Nephron progenitor cell (in vitro differentiated cells): ENCODE results near the gene KCTD20.

Experiments used
- DNase-seq: peaks from one replicate; pipeline ENCODE4 v3.0.0; 2021
- H3K27ac Mint-ChIP-seq: 2 replicates; pipeline ENCODE4 v1.8.0; 2021; ENCODE audit warnings: mild to moderate bottlenecking, moderate library complexity, mixed read lengths
- H3K27me3 Mint-ChIP-seq: 2 replicates; pipeline ENCODE4 v1.8.0; 2021; ENCODE audit warnings: mild to moderate bottlenecking, low read depth, mixed read lengths; ENCODE audit not compliant: poor library complexity
- H3K36me3 Mint-ChIP-seq: 2 replicates; pipeline ENCODE4 v1.8.0; 2021; ENCODE audit warnings: low read depth, mixed read lengths
- H3K4me1 Mint-ChIP-seq: 2 replicates; pipeline ENCODE4 v1.8.0; 2021; ENCODE audit warnings: mixed read lengths
- H3K4me3 Mint-ChIP-seq: 2 replicates; pipeline ENCODE4 v1.8.0; 2021; ENCODE audit warnings: mild to moderate bottlenecking, moderate library complexity, mixed read lengths
- H3K9me3 Mint-ChIP-seq: 2 replicates; pipeline ENCODE4 v1.8.0; 2021; ENCODE audit warnings: mild to moderate bottlenecking, moderate library complexity, mixed read lengths
- TF ChIP-seq, protein P1 (sequence below): fragments of 200-600 bp; sonication (generic); IDR thresholded peaks from 2 replicates; pipeline ENCODE4 v1.5.0; 2021; ENCODE audit warnings: antibody characterized with exemption

Gene KCTD20

DNA sequence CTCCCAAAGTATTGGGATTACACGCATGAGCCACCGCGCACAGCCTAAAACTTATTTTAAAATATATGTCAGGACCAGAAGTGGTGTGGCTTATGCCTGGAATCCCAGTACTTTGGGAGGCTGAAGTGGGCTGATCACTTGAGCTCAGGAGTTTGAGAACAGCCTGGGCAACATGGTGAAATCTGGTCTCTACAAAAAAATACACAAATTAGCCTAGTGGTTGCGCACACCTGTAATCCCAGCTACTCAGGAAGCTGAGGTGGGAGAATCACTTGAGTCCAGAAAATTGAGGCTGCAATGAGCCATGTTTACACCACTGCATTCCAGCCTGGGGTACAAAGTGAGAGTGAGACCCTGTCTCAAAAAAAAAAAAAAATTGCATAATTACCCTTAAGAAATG, 13.9 kb upstream of the KCTD20 start:
- no peak for DNase-seq
- H3K4me1 Mint-ChIP-seq = peaks cover 10% of the 10 kb centered on the region
- no peaks in the 10 kb centered on the region for H3K36me3 Mint-ChIP-seq
- TF ChIP-seq, protein P1, sequence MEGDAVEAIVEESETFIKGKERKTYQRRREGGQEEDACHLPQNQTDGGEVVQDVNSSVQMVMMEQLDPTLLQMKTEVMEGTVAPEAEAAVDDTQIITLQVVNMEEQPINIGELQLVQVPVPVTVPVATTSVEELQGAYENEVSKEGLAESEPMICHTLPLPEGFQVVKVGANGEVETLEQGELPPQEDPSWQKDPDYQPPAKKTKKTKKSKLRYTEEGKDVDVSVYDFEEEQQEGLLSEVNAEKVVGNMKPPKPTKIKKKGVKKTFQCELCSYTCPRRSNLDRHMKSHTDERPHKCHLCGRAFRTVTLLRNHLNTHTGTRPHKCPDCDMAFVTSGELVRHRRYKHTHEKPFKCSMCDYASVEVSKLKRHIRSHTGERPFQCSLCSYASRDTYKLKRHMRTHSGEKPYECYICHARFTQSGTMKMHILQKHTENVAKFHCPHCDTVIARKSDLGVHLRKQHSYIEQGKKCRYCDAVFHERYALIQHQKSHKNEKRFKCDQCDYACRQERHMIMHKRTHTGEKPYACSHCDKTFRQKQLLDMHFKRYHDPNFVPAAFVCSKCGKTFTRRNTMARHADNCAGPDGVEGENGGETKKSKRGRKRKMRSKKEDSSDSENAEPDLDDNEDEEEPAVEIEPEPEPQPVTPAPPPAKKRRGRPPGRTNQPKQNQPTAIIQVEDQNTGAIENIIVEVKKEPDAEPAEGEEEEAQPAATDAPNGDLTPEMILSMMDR = no peak
- H3K4me3 Mint-ChIP-seq = no peak overlapping the region
- H3K27me3 Mint-ChIP-seq = no peaks in the 10 kb centered on the region
- H3K9me3 Mint-ChIP-seq = no peaks in the 10 kb centered on the region
- no peak overlapping the region for H3K27ac Mint-ChIP-seq

DNA sequence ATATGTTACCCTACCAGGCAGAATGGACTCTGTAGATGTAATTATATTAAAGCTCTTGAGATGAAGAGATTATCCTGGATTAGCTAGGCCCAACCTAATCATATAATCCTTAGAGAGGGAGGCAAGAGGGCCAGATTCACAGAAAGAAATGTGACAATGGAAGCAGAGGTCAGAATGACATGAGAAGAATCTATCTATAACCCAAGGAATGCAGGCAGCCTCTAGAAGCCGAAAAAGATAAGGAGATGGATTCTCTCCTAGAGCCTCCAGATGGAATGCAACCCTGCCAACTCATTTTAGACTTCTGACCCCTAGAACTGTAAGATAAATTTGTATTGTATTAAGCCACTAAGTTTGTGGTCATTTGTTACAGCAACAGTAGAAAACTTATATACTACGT, 12.4 kb upstream of the KCTD20 start:
- TF ChIP-seq, protein P1 = no peak
- no peak for DNase-seq
- peaks cover 9% of the 10 kb centered on the region for H3K4me1 Mint-ChIP-seq
- H3K9me3 Mint-ChIP-seq = no peaks in the 10 kb centered on the region
- H3K27me3 Mint-ChIP-seq = no peaks in the 10 kb centered on the region
- H3K36me3 Mint-ChIP-seq = no peaks in the 10 kb centered on the region
- H3K27ac Mint-ChIP-seq = no peak overlapping the region
- H3K4me3 Mint-ChIP-seq = no peak overlapping the region

DNA sequence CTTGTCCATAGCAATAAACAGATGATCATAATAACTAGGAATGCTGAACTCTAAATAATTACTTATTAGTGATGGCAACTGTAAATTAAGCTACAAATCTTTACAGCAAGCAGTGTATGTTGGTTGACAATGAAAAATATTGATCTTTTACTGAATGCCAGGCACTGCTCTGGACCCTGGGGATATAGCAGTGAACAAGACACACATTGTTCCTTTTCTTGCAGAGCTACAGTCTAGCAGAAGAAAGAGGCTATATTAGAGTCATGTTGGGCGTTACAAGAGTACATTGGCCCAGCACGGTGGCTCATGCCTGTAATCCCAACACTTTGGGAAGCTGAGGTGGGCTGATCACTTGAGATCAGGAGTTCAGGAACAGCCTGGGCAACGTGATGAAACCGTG, 11.6 kb upstream of the KCTD20 start:
- no peak overlapping the region for H3K27ac Mint-ChIP-seq
- DNase-seq = no peak
- H3K27me3 Mint-ChIP-seq = no peaks in the 10 kb centered on the region
- no peaks in the 10 kb centered on the region for H3K36me3 Mint-ChIP-seq
- peaks cover 9% of the 10 kb centered on the region for H3K4me1 Mint-ChIP-seq
- no peak overlapping the region for H3K4me3 Mint-ChIP-seq
- no peaks in the 10 kb centered on the region for H3K9me3 Mint-ChIP-seq
- TF ChIP-seq, protein P1 = no peak

DNA sequence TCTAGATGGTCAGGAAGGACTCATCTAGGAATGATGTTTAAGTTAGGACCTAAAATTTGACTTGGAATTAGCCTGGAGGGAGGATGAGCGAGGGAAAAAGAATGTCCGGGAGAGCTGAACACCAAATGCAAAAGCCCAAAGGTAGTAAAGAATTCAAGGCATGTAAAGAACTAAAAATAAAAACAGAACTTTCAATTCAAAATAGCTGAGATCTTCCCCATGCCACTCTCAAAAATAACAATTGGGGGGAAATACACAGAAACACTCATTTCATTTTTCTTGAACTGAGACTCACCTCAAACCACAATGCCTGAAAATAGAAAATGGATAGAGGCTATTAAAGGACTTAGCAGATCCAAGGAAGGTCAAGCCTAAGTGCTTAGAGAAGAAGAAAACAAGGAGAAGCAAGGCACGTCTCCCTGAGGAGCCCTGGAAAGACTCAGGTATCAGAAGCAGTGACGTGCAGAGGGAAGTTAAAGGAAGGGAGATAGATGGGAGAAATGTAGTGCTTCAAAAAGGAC, 10.6 kb upstream of the KCTD20 start:
- no peaks in the 10 kb centered on the region for H3K36me3 Mint-ChIP-seq
- no peaks in the 10 kb centered on the region for H3K9me3 Mint-ChIP-seq
- peaks cover 9% of the 10 kb centered on the region for H3K4me1 Mint-ChIP-seq
- peak overlapping the region; percentile 10 for H3K27ac Mint-ChIP-seq
- no peaks in the 10 kb centered on the region for H3K27me3 Mint-ChIP-seq
- DNase-seq = no peak
- TF ChIP-seq, protein P1 = no peak
- no peak overlapping the region for H3K4me3 Mint-ChIP-seq

DNA sequence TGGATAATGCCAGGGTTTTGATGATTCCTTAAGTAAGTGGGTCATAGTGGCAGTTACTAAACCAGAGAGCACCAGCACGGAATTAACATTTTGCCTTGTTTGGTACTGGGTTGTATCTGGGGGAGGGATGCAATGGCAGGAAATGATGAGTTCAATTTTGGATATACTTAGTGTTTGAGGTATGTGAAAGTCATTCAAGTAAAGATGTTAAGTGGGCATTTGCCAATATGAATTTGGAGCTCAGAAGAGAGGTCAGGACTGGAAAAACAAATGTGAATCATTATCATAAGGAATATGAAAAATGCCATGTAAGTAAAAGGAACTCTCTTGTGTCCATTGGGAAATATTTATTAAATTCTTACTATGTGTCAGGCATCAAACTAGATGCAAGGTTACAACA, 6.3 kb upstream of the KCTD20 start:
- Mint-ChIP-seq H3K9me3 (no peaks in the 10 kb centered on the region), H3K27ac (no peak overlapping the region), H3K4me1 (peaks cover 16% of the 10 kb centered on the region), H3K36me3 (no peaks in the 10 kb centered on the region), H3K27me3 (no peaks in the 10 kb centered on the region), H3K4me3 (no peak overlapping the region)
- no peak for DNase-seq
- TF ChIP-seq, protein P1 = no peak

DNA sequence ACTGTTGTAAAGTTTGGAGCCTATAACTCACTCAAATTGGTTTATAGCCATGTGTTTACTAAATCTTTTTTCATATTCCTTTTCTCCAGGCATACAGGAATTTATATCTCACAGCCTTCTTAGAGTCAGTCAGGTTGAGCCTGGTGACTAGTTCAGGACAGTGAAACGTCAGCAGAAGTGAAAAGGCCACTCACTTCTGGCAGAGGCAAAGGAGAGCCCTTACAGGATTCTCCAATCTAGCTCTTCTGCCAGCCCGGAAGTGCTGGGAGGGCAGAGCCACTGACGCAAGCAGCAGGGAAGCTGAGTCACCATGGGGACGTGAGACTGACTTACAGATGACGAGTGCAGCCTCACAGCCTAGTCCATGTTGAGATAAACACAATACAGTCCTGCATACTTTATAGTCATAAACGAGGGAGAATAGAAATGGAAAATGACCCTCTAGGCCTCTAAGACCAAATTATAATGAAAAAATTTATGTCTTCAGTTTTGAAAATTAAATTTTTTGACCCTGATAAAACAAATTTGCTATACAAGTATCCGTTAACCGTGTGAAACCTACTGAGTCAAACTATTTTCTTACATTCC, 1.4 kb upstream of the KCTD20 start:
- peaks cover 41% of the 10 kb centered on the region for H3K4me1 Mint-ChIP-seq
- peak; percentile 41 for DNase-seq

More for the DNA sequence above, 1.4 kb upstream of the KCTD20 start:
- Mint-ChIP-seq H3K9me3 (no peaks in the 10 kb centered on the region), H3K36me3 (peaks cover 11% of the 10 kb centered on the region), H3K27me3 (no peaks in the 10 kb centered on the region), H3K27ac (peak overlapping the region; percentile 92), H3K4me3 (peak overlapping the region; percentile 69)
- TF ChIP-seq, protein P1 = no peak
